HG03558 (cell line): ENCODE data around the gene CDK11B.
A peak's percentile ranks its signal among the peaks of the same experiment; 100 is the strongest.

Source experiments
- ATAC-seq: cut with Tn5 transposase; IDR thresholded peaks from one replicate; pipeline ENCODE4 v1.9.1; 2021; ENCODE audit warnings: moderate number of reproducible peaks; ENCODE audit not compliant: unreplicated experiment; ENCODE audit errors: extremely low read depth

Gene CDK11B

GRCh38 chr1:1618396-1619068 lies 40.3 kb downstream of the CDK11B start:
- no peak for ATAC-seq

GRCh38 chr1:1617925-1618324 lies 40.9 kb downstream of the CDK11B start:
- no peak for ATAC-seq

GRCh38 chr1:1617516-1617915 lies 41.3 kb downstream of the CDK11B start:
- no peak for ATAC-seq

- ATAC-seq = no peak
Measured at GRCh38 chr1:1616838-1617237, 42.0 kb downstream of the CDK11B start.

GRCh38 chr1:1616045-1616790 lies 42.6 kb downstream of the CDK11B start:
- ATAC-seq = peak; percentile 20

- peak; percentile 62 for ATAC-seq
Measured at GRCh38 chr1:1615256-1616044, 43.4 kb downstream of the CDK11B start, which contains the start of gene MIB2. MIB2 (plus strand) TSS chr1:1615500; CDS start chr1:1623453, 7,953 bp downstream.

- ATAC-seq = no peak
Measured at GRCh38 chr1:1614954-1615255, 43.9 kb downstream of the CDK11B start.

- ATAC-seq = no peak
Measured at GRCh38 chr1:1614204-1614953, 44.4 kb downstream of the CDK11B start.

GRCh38 chr1:1613509-1614082 lies 45.2 kb downstream of the CDK11B start:
- ATAC-seq = no peak

- ATAC-seq = no peak
Measured at GRCh38 chr1:1612104-1612400, 46.8 kb downstream of the CDK11B start.

- no peak for ATAC-seq
Measured at GRCh38 chr1:1610796-1611195, 48.0 kb downstream of the CDK11B start.

GRCh38 chr1:1609822-1610485 lies 48.9 kb downstream of the CDK11B start:
- no peak for ATAC-seq

- no peak for ATAC-seq
Measured at GRCh38 chr1:1606232-1606631, 52.6 kb downstream of the CDK11B start.

GRCh38 chr1:1605724-1606123 lies 53.1 kb downstream of the CDK11B start:
- no peak for ATAC-seq

GRCh38 chr1:1605034-1605591 lies 53.7 kb downstream of the CDK11B start:
- ATAC-seq = no peak

GRCh38 chr1:1604374-1605033 lies 54.3 kb downstream of the CDK11B start:
- no peak for ATAC-seq

GRCh38 chr1:1603671-1604373 lies 55.0 kb downstream of the CDK11B start:
- ATAC-seq = no peak

GRCh38 chr1:1602968-1603506 lies 55.8 kb downstream of the CDK11B start:
- no peak for ATAC-seq
